Stimulated activated CD4-positive, alpha-beta T cell treated with anti-CD3 and anti-CD28 coated beads, TNF-alpha, amount 100 ng/mL, for 1 hour (primary cell): ENCODE measurements around the gene SF3B4.
"Not testable (repeated sequence)": the region's sequence is repeated elsewhere in the genome, so short reads cannot be mapped to it uniquely, and the experiment has no call there.

Experiments used
- DNase-seq, 3 donors: peaks; one replicate each; pipeline ENCODE4 v3.0.0-alpha.2; 2020; ENCODE audit warnings: low read depth in 3 of 3, low spot score in 1 of 3

SF3B4 gene, protein sequence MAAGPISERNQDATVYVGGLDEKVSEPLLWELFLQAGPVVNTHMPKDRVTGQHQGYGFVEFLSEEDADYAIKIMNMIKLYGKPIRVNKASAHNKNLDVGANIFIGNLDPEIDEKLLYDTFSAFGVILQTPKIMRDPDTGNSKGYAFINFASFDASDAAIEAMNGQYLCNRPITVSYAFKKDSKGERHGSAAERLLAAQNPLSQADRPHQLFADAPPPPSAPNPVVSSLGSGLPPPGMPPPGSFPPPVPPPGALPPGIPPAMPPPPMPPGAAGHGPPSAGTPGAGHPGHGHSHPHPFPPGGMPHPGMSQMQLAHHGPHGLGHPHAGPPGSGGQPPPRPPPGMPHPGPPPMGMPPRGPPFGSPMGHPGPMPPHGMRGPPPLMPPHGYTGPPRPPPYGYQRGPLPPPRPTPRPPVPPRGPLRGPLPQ

GRCh38 chr1:149927563-149928400 is at the start of gene SF3B4:
Gene SF3B4 (minus strand): TSS chr1:149927803. CDS start chr1:149927759, 44 bp downstream.
- peak; percentile 84 to 92 (median 88) for DNase-seq

DNA sequence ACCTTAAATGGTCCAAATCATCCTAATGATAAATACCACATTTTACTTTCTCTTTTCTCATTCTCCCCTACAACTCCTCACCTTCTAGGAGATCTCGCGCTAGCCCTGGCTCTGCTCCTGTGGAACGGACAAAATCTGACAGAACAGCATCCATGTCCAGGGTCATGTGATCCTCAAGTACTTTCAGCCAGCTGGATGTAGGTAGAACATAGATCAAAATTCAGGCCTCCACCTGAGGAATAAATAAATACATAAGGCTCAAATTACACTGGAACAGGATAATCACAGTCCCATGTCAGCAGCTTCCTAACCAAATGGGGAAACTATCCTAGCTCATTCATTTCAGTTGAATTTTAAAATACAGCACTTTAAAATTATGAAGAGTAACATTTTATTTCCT is 49.7 kb upstream of the SF3B4 start:
- DNase-seq, result no peak

DNA sequence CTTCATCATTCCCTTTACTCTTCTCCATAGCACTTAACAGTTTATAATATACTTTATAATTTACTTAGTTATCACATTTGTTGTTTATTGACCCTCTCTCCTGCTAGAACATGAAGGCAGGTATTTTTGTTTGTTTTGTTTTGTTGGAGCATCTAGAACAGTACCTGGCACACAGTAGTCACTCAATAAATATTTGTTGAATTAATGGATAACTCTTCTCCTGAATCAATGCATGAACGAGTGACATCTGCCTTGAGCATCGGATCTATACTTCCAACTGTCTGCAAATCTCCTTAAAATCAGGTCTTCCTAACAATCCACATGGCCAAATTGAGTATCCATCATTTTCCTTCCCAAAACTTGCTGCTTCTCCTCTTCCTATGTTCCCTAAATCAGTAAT is 44.9 kb upstream of the SF3B4 start:
- DNase-seq, result no peak

DNA sequence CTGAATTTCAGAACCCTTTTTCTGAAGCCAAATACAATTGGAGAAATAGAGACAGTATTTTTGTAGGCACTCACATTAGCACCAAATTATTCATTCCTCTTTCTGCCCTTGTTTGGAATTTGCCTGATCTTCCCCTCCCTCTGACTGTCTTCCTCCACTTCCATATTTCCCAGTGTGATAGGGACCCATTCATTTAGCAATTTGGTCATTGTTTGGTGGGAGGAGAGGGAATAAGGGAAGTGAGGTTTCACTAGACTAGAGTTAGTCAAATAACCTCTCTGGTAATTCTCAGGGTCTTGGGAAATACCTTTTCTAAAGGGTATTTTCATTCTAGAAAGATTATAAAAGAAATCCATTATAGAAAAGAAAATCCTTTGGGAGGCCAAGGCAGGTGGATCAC is 40.0 kb upstream of the SF3B4 start:
- DNase-seq, result no peak

- DNase-seq, result no peak
These were observed 39.4 kb upstream of the SF3B4 start for GRCh38 chr1:149967041-149967440.

GRCh38 chr1:149966405-149966804 is 38.8 kb upstream of the SF3B4 start:
- no peak for DNase-seq

DNA sequence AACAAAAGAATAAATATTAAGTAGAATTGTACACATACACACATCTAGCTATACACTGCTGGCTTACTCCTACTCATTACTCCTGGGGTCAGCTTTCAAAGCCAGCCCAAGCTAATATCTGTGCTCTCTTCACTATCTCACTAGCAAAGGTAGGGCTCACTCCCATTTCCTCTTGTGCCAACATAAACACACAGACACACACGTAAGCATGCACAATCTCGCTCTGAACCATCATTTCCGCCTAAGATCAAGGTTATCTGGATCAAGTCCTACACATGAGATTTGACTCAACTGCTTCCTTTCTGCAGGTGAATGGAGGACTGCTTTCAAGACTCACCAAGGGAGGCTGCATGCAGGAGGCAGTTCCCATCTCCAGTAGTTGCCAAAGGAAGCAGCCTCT is 37.8 kb upstream of the SF3B4 start:
- no peak for DNase-seq

GRCh38 chr1:149963358-149963757 is 35.8 kb upstream of the SF3B4 start:
- DNase-seq, result no peak

DNA sequence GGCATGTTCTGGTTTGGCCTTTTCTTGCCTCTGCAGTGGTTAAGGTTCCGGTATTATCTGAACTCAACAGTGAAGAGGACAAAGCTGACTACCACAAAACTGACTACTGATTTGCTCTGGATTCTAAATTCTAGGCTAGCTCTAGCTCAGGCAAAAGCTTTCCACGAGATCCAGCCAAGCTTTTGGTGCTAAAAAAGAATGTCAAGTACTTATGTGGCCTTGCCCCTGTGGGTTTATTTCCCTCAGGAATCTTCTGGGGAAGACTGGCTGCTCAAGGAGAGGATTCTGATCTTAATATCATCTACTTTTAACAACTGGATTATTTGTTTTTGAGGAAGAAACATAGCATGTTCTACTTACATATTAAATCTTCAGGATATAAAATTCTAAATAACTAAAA is 35.1 kb upstream of the SF3B4 start:
- DNase-seq, result no peak

GRCh38 chr1:149962039-149962647 is 34.5 kb upstream of the SF3B4 start:
- DNase-seq, result peak in 1 of 3 donors; percentile 12

DNA sequence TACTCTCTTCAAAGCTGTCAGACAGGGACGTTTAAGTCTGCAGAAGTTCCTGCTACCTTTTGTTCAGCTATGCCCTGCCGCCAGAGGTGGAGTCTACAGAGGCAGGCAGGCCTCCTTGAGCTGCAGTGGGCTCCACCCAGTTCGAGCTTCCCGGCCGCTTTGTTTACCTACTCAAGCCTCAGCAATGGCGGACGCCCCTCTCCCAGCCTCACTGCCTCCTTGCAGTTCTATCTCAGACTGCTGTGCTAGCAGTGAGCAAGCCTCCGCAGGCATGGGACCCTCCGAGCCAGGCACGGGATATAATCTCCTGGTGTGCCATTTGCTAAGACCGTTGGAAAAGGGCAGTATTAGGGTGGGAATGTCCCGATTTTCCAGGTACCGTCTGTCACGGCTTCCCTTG is 29.9 kb upstream of the SF3B4 start:
- not testable (repeated sequence) for DNase-seq

GRCh38 chr1:149949911-149950310 is 22.3 kb upstream of the SF3B4 start:
- DNase-seq, result no peak

GRCh38 chr1:149945206-149945605 is 17.6 kb upstream of the SF3B4 start:
- DNase-seq, result no peak

GRCh38 chr1:149942885-149943284 is 15.3 kb upstream of the SF3B4 start:
- no peak for DNase-seq

DNA sequence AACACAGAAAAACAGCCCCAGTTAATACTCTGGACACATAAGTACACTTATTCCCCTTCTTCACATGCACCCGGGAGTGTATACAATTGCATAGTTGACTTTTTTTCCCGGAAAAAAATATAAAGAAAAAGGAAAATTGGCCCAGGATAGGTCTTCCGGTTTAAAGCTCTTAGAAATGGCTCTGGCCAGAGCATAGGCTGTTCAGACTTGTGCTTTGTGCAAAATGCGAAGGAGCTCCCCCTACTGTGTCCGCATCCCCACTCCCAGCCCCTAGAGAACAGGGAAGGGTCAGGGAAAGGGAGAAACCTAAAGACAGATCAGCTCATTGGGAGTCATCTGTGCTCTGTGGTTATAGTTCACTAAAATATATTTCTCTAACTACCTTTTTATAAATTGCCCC is 14.6 kb upstream of the SF3B4 start:
- DNase-seq, result no peak

- DNase-seq, result no peak
These were observed 12.8 kb upstream of the SF3B4 start for GRCh38 chr1:149940427-149940826.

GRCh38 chr1:149938668-149939003 is 11.0 kb upstream of the SF3B4 start:
- DNase-seq, result not testable (repeated sequence)

DNA sequence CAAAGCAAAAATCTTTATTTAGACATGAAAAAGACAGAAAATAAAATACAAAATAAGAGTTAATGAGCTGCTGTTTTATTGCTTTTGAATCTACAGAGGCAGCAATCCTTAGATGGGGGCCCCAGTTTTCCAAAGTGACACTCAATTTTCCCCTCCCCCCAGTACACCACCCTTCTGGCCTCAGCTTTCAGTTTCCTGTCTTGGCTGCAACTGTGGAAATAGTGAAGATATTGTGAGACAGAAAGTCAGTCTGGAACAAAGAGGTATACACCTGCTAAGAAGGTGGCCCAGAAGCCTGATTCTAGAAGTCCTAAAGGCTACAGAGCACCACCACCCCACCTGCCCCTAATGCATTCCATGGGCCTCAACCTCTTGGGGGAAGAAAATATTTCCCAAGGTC is 10.2 kb upstream of the SF3B4 start:
- no peak for DNase-seq

DNA sequence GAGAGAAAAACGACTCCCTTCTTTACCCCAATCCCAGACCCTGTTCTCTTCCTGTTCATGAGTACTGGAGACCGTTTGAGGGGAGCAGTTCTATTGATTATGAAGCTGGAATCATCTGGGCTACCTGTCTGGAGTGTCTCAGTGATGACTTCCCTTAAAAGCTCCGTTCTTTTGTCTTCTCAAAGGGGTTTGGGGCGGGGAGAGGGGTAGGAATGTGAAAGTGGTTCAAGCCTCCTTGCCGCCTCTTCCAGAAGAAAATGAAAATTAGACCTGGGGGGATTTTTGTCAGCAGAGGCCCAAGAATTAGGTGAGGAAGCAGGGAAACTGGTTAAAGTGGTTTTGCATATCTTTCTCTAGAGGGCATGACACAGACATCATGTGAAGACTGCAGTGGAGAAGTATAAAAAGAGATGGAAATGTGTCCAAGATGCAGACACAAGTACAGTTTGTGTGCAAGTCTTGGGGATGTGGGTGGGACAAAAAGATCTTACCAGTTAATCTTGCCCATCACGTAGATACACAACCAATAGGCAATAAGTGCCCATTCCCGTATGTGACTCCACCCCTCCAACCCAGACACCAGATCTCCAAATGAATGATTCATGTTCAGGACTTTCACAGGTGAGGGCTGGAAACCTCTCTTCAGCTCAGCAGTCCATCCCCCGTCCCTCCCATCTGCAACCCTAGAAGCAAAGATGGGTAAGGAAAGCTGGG is 9.5 kb upstream of the SF3B4 start:
- DNase-seq, result no peak

- DNase-seq, result no peak
These were observed 8.8 kb upstream of the SF3B4 start, which contains the start of gene MTMR11 for GRCh38 chr1:149936170-149936991. Gene MTMR11 (minus strand): TSS chr1:149936879. CDS start chr1:149936647, 232 bp downstream.
